ENCODE results near the gene MTX1. TPM values are rescaled to one million over a fixed set of nuclear protein-coding genes. Genes with fewer than 3 reads are reported as not detected.

MTX1 gene
- total and polyA plus RNA-seq, 9 of the 15 experiments (the other 6 are each of a cell fraction or from before 2014, with no cell fraction given): 29.1 to 98.4 (median 66.9) TPM

DNA sequence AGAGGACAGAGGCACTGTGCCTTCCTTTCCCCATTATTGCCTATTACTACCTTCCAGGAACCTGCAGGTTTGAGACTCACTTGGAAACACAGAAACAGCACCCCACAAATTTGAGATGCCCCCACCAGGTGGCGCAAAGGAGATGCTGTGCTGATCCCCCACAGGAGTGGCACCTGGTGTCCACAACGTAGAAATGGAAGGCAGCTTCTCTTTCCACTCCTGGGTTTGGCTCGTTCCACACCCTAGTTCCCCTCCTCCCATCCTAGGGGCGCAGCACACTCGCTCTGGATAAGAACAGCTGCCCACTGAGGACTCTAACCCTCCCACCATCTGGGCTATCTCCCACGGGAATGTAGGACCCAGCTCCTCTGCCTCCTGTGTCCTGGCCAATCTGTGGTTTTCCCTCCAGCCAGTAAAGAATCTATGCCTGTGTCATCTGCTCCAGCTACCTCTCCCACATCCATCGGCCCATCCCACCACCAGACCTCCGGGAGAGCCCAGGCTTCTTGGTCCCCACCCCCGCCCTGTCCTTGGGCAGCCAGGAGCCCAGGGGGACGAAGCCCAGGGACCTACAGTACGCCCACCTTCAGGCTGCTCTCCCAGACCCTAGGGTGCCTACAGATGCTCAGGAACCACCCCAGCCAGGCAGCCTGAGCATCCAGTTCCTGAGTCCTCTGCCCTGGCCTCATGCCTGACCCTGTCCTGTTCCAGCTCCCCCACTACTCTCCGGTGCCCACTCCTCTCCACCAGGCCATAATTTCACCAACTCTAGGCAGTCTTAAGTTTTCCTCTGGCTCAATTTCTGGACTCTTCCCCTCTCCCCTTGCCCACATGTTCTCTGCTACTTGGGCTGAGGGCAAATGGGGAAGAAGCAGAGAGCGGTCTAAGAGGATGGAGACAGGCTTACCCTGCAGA is 1.3 kb upstream of the MTX1 start (continued):
- TF ChIP-seq NBN (IDR thresholded peaks at IDR 0.05; ENCODE audit: low read depth) (0 out of 2 replicates have a peak, but pooled peaks have one; percentile 43), DACH1 (IDR thresholded peaks at IDR 0.05; ENCODE audit: partially characterized antibody) (no peak), SMC3 (conservative IDR thresholded peaks at IDR 0.05; ENCODE audit: insufficient read depth, low read depth, low read length) (peak; percentile 93), ZBTB40 (IDR thresholded peaks at IDR 0.05) (no peak), ZBTB40 (CRISPR knock-in tag; IDR thresholded peaks at IDR 0.05) (0 out of 2 replicates have a peak, but pooled peaks have one; percentile 18), YY1 (IDR thresholded peaks at IDR 0.05; ENCODE audit: borderline replicate concordance in 1 of 3, control insufficient read depth in 1 of 3, extremely low read depth in 1 of 3, insufficient read depth in 3 of 3, insufficient read length in 1 of 3, insufficient replicate concordance in 2 of 3, low read depth in 1 of 3, low read length in 2 of 3) (peak in 2 of 3 experiments; percentile 57 to 66), TCFL5 (CRISPR knock-in tag; conservative IDR thresholded peaks at IDR 0.05) (no peak), RB1 (IDR thresholded peaks at IDR 0.05; ENCODE audit: low read depth) (peak; percentile 53; the same call in 1 of the 2 replicates), RBFOX2 (IDR thresholded peaks at IDR 0.05; ENCODE audit: low read depth, low read length) (0 out of 2 replicates have a peak, but pooled peaks have one; percentile 21), SMAD4 (CRISPR knock-in tag; conservative IDR thresholded peaks at IDR 0.05) (0 out of 2 replicates have a peak, but pooled peaks have one; percentile 37), E2F6 (IDR thresholded peaks at IDR 0.05; ENCODE audit: borderline replicate concordance in 1 of 2, extremely low read depth in 1 of 2, insufficient read depth in 1 of 2, insufficient read length in 1 of 2, low read depth in 1 of 2, low read length in 1 of 2, poor library complexity in 1 of 2, severe bottlenecking in 1 of 2) (peak in 1 of 2 experiments; percentile 38)
- TF ChIP-seq, protein P1, sequence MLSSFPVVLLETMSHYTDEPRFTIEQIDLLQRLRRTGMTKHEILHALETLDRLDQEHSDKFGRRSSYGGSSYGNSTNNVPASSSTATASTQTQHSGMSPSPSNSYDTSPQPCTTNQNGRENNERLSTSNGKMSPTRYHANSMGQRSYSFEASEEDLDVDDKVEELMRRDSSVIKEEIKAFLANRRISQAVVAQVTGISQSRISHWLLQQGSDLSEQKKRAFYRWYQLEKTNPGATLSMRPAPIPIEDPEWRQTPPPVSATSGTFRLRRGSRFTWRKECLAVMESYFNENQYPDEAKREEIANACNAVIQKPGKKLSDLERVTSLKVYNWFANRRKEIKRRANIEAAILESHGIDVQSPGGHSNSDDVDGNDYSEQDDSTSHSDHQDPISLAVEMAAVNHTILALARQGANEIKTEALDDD (IDR thresholded peaks at IDR 0.05): peak; percentile 36; the same call in 1 of the 2 replicates

All from K562 (cell line).